WTC11 (cell line): ENCODE results near the gene MTUS2.

Experiments
- ATF1 ChIP-seq: sonication (generic); formaldehyde crosslinking; IDR thresholded peaks from 2 replicates; pipeline ENCODE4 v1.8.1; 2023; ENCODE audit warnings: mild to moderate bottlenecking, moderate library complexity, missing genetic modification reagents
- CBFB ChIP-seq: sonication (generic); formaldehyde crosslinking; IDR thresholded peaks from 2 replicates; pipeline ENCODE4 v1.8.1; 2022; ENCODE audit warnings: mild to moderate bottlenecking, low read depth, missing genetic modification reagents
- CREM ChIP-seq: sonication (generic); formaldehyde crosslinking; IDR thresholded peaks from 2 replicates; pipeline ENCODE4 v1.8.1; 2022; ENCODE audit warnings: mild to moderate bottlenecking, missing genetic modification reagents, moderate library complexity
- FOXJ3 ChIP-seq: sonication (generic); formaldehyde crosslinking; IDR thresholded peaks from 2 replicates; pipeline ENCODE4 v1.9.0; 2021; ENCODE audit warnings: missing genetic modification reagents, mild to moderate bottlenecking, borderline replicate concordance
- FOXP1 ChIP-seq: sonication (generic); formaldehyde crosslinking; IDR thresholded peaks from 2 replicates; pipeline ENCODE4 v1.8.0; 2022; ENCODE audit warnings: missing genetic modification reagents, mild to moderate bottlenecking, moderate library complexity, borderline replicate concordance
- RELA ChIP-seq: sonication (generic); formaldehyde crosslinking; IDR thresholded peaks from 2 replicates; pipeline ENCODE4 v1.8.1; 2022; ENCODE audit warnings: missing genetic modification reagents, mild to moderate bottlenecking, borderline replicate concordance
- TCF7 ChIP-seq: sonication (generic); formaldehyde crosslinking; IDR thresholded peaks from 2 replicates; pipeline ENCODE4 v1.8.0; 2022; ENCODE audit warnings: mild to moderate bottlenecking, low read depth, missing genetic modification reagents, moderate library complexity
- ZNF219 ChIP-seq: sonication (generic); formaldehyde crosslinking; IDR thresholded peaks from 2 replicates; pipeline ENCODE4 v1.8.0; 2023; ENCODE audit warnings: missing genetic modification reagents, mild to moderate bottlenecking, borderline replicate concordance
- TF ChIP-seq, protein P1 (sequence below): sonication (generic); formaldehyde crosslinking; conservative IDR thresholded peaks from 2 replicates; pipeline ENCODE4 v1.8.1; 2023; ENCODE audit warnings: mild to moderate bottlenecking, low read depth, missing genetic modification reagents, moderate library complexity
- TF ChIP-seq, protein P2 (sequence below): fragments of 200-600 bp; IDR thresholded peaks from 2 replicates; pipeline ENCODE4 v1.8.0; 2022; ENCODE audit warnings: antibody characterized with exemption
- TF ChIP-seq, protein P3 (sequence below): sonication (generic); formaldehyde crosslinking; IDR thresholded peaks from 2 replicates; pipeline ENCODE4 v1.8.1; 2022; ENCODE audit warnings: low read depth, missing genetic modification reagents, borderline replicate concordance
- TF ChIP-seq, protein P4 (sequence below): sonication (generic); formaldehyde crosslinking; IDR thresholded peaks from 2 replicates; pipeline ENCODE4 v1.8.1; 2023; ENCODE audit warnings: mild to moderate bottlenecking, missing genetic modification reagents, moderate library complexity
- TF ChIP-seq, protein P5 (sequence below): sonication (generic); formaldehyde crosslinking; IDR thresholded peaks from 2 replicates; pipeline ENCODE4 v1.8.0; 2022; ENCODE audit warnings: mild to moderate bottlenecking, missing genetic modification reagents
- TF ChIP-seq, protein P6 (sequence below): sonication (generic); formaldehyde crosslinking; IDR thresholded peaks from 2 replicates; pipeline ENCODE4 v1.8.1; 2023; ENCODE audit warnings: mild to moderate bottlenecking, missing genetic modification reagents

DNA sequence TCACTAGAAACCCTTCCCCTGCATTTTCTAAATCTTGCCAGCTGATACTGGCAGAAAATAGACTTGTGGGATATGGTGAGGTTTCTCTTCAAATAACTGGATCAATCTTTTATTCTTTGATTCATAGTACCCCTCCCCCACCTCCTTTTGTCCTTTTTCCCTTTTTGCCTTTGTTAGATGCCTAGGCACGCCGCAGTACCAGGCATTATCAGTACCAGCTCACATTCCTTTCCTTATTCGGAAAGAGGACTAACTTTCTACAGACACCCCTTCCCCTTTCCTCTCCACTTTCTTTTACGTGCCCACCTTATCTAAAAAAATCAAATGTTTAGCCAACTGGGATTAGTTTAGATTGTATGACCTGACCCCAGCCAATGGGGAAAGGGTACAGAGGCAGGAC is 226.4 kb downstream of the MTUS2 start:
- TF ChIP-seq, protein P1, sequence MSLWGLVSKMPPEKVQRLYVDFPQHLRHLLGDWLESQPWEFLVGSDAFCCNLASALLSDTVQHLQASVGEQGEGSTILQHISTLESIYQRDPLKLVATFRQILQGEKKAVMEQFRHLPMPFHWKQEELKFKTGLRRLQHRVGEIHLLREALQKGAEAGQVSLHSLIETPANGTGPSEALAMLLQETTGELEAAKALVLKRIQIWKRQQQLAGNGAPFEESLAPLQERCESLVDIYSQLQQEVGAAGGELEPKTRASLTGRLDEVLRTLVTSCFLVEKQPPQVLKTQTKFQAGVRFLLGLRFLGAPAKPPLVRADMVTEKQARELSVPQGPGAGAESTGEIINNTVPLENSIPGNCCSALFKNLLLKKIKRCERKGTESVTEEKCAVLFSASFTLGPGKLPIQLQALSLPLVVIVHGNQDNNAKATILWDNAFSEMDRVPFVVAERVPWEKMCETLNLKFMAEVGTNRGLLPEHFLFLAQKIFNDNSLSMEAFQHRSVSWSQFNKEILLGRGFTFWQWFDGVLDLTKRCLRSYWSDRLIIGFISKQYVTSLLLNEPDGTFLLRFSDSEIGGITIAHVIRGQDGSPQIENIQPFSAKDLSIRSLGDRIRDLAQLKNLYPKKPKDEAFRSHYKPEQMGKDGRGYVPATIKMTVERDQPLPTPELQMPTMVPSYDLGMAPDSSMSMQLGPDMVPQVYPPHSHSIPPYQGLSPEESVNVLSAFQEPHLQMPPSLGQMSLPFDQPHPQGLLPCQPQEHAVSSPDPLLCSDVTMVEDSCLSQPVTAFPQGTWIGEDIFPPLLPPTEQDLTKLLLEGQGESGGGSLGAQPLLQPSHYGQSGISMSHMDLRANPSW: no peak
- no peak for TF ChIP-seq FOXP1 (CRISPR knock-in tag)
- TF ChIP-seq, protein P2, sequence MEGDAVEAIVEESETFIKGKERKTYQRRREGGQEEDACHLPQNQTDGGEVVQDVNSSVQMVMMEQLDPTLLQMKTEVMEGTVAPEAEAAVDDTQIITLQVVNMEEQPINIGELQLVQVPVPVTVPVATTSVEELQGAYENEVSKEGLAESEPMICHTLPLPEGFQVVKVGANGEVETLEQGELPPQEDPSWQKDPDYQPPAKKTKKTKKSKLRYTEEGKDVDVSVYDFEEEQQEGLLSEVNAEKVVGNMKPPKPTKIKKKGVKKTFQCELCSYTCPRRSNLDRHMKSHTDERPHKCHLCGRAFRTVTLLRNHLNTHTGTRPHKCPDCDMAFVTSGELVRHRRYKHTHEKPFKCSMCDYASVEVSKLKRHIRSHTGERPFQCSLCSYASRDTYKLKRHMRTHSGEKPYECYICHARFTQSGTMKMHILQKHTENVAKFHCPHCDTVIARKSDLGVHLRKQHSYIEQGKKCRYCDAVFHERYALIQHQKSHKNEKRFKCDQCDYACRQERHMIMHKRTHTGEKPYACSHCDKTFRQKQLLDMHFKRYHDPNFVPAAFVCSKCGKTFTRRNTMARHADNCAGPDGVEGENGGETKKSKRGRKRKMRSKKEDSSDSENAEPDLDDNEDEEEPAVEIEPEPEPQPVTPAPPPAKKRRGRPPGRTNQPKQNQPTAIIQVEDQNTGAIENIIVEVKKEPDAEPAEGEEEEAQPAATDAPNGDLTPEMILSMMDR: no peak
- TF ChIP-seq, protein P3, sequence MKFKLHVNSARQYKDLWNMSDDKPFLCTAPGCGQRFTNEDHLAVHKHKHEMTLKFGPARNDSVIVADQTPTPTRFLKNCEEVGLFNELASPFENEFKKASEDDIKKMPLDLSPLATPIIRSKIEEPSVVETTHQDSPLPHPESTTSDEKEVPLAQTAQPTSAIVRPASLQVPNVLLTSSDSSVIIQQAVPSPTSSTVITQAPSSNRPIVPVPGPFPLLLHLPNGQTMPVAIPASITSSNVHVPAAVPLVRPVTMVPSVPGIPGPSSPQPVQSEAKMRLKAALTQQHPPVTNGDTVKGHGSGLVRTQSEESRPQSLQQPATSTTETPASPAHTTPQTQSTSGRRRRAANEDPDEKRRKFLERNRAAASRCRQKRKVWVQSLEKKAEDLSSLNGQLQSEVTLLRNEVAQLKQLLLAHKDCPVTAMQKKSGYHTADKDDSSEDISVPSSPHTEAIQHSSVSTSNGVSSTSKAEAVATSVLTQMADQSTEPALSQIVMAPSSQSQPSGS (CRISPR knock-in tag): no peak
- no peak for TF ChIP-seq CREM (CRISPR knock-in tag)
- TF ChIP-seq, protein P4, sequence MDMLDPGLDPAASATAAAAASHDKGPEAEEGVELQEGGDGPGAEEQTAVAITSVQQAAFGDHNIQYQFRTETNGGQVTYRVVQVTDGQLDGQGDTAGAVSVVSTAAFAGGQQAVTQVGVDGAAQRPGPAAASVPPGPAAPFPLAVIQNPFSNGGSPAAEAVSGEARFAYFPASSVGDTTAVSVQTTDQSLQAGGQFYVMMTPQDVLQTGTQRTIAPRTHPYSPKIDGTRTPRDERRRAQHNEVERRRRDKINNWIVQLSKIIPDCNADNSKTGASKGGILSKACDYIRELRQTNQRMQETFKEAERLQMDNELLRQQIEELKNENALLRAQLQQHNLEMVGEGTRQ (CRISPR knock-in tag): no peak
- TF ChIP-seq ATF1: no peak
- TF ChIP-seq CBFB (CRISPR knock-in tag): no peak
- TF ChIP-seq, protein P5, sequence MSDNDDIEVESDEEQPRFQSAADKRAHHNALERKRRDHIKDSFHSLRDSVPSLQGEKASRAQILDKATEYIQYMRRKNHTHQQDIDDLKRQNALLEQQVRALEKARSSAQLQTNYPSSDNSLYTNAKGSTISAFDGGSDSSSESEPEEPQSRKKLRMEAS: no peak
- no peak for TF ChIP-seq RELA (CRISPR knock-in tag)
- TF ChIP-seq TCF7: no peak
- TF ChIP-seq FOXJ3 (CRISPR knock-in tag): no peak
- TF ChIP-seq ZNF219: no peak
- TF ChIP-seq, protein P6, sequence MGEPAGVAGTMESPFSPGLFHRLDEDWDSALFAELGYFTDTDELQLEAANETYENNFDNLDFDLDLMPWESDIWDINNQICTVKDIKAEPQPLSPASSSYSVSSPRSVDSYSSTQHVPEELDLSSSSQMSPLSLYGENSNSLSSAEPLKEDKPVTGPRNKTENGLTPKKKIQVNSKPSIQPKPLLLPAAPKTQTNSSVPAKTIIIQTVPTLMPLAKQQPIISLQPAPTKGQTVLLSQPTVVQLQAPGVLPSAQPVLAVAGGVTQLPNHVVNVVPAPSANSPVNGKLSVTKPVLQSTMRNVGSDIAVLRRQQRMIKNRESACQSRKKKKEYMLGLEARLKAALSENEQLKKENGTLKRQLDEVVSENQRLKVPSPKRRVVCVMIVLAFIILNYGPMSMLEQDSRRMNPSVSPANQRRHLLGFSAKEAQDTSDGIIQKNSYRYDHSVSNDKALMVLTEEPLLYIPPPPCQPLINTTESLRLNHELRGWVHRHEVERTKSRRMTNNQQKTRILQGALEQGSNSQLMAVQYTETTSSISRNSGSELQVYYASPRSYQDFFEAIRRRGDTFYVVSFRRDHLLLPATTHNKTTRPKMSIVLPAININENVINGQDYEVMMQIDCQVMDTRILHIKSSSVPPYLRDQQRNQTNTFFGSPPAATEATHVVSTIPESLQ (CRISPR knock-in tag): no peak
